Lower lobe of right lung (tissue), 2 donors: Measurements from ENCODE around the gene HARBI1. TPM values are rescaled to one million over a fixed set of nuclear protein-coding genes. Genes with fewer than 3 reads are reported as not detected.

ENCODE experiments used
- ATAC-seq, 2 donors: fragments of 200-7000 bp; cut with Tn5 transposase; one replicate each; pipeline ENCODE4 v1.9.1; 2020 to 2022; ENCODE audit warnings: mild to moderate bottlenecking in 2 of 2, moderate library complexity in 2 of 2
- DNase-seq: peaks from one replicate; pipeline ENCODE4 v3.0.0-alpha.2; 2020
- H3K27ac ChIP-seq: fragments of 200-600 bp; one replicate; pipeline ENCODE4 v1.8.0; 2022
- H3K27me3 ChIP-seq: fragments of 200-600 bp; one replicate; pipeline ENCODE4 v1.8.0; 2022; ENCODE audit warnings: low read depth
- H3K36me3 ChIP-seq: fragments of 200-600 bp; one replicate; pipeline ENCODE4 v1.8.0; 2022; ENCODE audit warnings: mild to moderate bottlenecking
- H3K4me1 ChIP-seq: fragments of 200-600 bp; one replicate; pipeline ENCODE4 v1.8.0; 2022
- H3K4me3 ChIP-seq: fragments of 200-600 bp; one replicate; pipeline ENCODE4 v1.8.0; 2022; ENCODE audit warnings: mild to moderate bottlenecking
- H3K9me3 ChIP-seq: fragments of 200-600 bp; one replicate; pipeline ENCODE4 v1.8.0; 2022
- intact Hi-C: fragments of 100-400 bp; cut with DNase I; formaldehyde crosslinking; loops from one replicate; pipeline ENCODE4 v1.11.0; 2022
- total RNA-seq: library from RNA; stranded (reverse); fragmentation: NEBNext Ultra II Directional; extraction: Animal tissue kit (Norgen Biotek cat#: 25700); gene quantifications from one replicate; pipeline ENCODE4 v1.2.1, GENCODE V29; 2021
- TF ChIP-seq, protein P1 (sequence below): fragments of 200-600 bp; IDR thresholded peaks from one replicate; pipeline ENCODE4 v1.8.0; 2022; ENCODE audit warnings: antibody characterized with exemption, mild to moderate bottlenecking
- donor health status: DM: no; HTN: yes; CAD: no; lungs with severe emphysema.

The HARBI1 gene
- total RNA-seq, 1 donor from 2014 or later = 6.3 TPM

DNA sequence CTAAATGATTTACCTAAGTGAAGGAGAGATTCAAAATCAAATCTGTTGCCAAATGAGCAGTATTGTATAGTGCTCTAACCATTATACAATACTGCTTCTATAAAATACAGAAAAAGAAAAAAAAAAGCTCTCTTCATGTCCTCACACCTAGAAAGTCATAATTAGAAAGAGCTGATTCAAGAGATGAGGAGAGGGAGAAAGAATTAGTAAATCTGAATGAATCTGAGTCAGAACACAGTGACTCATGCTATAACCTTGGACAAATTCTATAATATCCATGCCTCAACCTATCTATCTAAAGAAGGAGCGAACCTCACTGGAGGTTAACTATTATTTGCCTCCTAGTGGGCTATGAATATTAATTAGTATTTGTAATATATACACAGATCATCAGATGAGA lies 52.6 kb downstream of the HARBI1 start:
- Histone ChIP-seq H3K4me1 (peaks cover 21% of the 10 kb centered on the region), H3K4me3 (no peak overlapping the region), H3K9me3 (no peaks in the 10 kb centered on the region), H3K36me3 (no peaks in the 10 kb centered on the region), H3K27me3 (no peaks in the 10 kb centered on the region), H3K27ac (no peak overlapping the region)
- TF ChIP-seq, protein P1, sequence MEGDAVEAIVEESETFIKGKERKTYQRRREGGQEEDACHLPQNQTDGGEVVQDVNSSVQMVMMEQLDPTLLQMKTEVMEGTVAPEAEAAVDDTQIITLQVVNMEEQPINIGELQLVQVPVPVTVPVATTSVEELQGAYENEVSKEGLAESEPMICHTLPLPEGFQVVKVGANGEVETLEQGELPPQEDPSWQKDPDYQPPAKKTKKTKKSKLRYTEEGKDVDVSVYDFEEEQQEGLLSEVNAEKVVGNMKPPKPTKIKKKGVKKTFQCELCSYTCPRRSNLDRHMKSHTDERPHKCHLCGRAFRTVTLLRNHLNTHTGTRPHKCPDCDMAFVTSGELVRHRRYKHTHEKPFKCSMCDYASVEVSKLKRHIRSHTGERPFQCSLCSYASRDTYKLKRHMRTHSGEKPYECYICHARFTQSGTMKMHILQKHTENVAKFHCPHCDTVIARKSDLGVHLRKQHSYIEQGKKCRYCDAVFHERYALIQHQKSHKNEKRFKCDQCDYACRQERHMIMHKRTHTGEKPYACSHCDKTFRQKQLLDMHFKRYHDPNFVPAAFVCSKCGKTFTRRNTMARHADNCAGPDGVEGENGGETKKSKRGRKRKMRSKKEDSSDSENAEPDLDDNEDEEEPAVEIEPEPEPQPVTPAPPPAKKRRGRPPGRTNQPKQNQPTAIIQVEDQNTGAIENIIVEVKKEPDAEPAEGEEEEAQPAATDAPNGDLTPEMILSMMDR = no peak
- ATAC-seq (no peak), DNase-seq (no peak)
- intact Hi-C loops = no loop called here

DNA sequence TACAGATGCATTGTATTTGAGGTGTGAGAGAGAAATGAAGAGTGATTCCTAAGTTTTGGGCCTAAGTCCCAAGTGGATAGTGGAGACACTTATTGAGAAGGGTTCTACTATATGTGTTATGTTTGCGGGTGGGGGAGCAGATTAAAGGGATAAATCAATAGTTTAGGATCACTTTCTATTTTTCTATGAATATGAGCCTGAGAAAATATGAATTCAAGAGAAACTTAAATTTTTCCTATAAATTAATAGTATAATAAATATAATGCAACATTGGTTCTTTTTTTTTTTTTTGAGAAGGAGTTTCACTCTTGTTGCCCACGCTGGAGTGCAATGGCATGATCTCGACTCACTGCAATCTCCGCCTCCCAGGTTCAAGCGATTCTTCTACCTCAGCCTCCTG lies 54.5 kb downstream of the HARBI1 start:
- ATAC-seq (no peak), DNase-seq (no peak)
- intact Hi-C loops = no loop called here
- H3K36me3 ChIP-seq = no peaks in the 10 kb centered on the region
- H3K27me3 ChIP-seq = no peaks in the 10 kb centered on the region
- no peaks in the 10 kb centered on the region for H3K9me3 ChIP-seq
- TF ChIP-seq, protein P1 = no peak
- H3K27ac ChIP-seq = no peak overlapping the region
- H3K4me3 ChIP-seq = no peak overlapping the region
- H3K4me1 ChIP-seq = peaks cover 31% of the 10 kb centered on the region

DNA sequence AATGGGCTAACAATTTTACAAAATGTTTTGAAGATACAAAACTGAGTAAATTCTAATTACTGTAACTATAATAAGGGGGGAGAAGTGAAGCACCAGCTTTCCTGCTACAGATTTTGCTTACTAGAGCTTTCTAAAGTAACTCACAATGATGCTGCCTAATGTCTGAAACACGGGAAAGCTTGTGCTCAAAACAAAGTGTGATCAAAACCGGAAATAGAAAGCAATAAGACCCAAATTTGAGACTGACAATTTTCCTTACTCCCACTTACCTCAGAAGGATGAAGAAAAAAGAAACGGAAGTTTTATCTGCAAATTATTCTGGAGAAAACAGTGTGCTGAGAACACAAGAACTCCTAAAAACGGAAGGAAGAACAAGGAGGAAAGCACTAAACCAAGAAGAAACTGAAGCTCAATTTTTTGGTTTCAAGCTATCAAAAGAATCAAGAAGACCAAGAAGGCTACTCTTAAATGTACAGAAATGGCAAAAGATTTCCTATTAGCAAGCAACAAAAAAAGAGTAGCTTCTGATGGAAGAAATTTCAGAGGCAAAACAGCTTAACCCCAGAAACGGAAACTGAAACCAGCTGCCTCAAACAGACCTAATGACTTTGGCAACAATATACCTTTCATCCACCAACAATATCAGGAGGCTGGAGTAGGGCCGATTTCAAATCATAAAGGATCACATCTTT lies 56.6 kb downstream of the HARBI1 start:
- H3K4me1 ChIP-seq = peaks cover 48% of the 10 kb centered on the region
- peak overlapping the region; percentile 68 for H3K27ac ChIP-seq
- H3K36me3 ChIP-seq = no peaks in the 10 kb centered on the region
- intact Hi-C loops = no loop called here
- H3K27me3 ChIP-seq = no peaks in the 10 kb centered on the region
- TF ChIP-seq, protein P1 = no peak
- peak; percentile 67 to 72 for ATAC-seq
- peak overlapping the region; percentile 45 for H3K4me3 ChIP-seq
- no peaks in the 10 kb centered on the region for H3K9me3 ChIP-seq
- no peak for DNase-seq

DNA sequence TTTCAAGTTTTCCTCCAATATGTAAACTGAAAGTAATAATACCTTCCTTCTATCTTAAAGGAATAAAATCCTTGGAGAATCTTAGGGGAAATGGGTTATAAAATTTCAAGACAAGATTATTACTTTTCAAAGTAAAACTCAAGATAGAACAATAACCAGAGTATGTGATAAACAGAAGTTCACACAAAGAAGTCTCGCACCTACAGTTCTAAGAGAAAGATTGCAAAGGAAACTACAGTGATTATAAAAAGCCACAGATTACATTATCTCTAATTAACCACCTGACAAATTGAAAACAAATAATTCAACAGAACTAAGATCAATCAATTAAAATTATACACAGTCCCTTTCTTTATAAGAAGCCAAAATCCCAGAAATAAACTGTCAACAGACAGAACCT lies 57.2 kb downstream of the HARBI1 start:
- peaks cover 54% of the 10 kb centered on the region for H3K4me1 ChIP-seq
- no peaks in the 10 kb centered on the region for H3K9me3 ChIP-seq
- H3K36me3 ChIP-seq = no peaks in the 10 kb centered on the region
- ATAC-seq = no peak
- H3K4me3 ChIP-seq = peak overlapping the region; percentile 45
- intact Hi-C loops = no loop called here
- TF ChIP-seq, protein P1 = no peak
- peak overlapping the region; percentile 68 for H3K27ac ChIP-seq
- DNase-seq = no peak
- no peaks in the 10 kb centered on the region for H3K27me3 ChIP-seq

DNA sequence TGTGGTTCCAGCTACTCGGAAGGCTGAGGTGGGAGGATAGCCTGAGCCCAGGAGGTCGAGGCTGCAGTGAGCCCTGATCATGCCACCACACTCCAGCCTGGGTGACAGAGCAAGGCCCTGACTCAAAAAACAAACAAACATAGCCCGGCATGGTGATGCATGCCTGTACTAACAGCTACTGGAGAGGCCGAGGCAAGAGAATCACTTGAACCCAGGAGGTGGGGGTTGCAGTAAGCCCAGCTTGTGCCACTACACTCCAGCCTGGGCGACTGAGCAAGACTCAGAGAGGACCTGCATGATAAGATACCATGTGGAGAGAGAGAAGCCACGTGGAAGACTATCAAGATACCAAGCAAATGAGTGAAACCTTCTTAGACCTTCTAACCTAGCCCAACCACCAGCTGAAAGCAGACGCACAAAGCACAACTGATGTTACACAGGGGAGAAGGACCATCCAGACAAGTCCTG lies 59.3 kb downstream of the HARBI1 start:
- TF ChIP-seq, protein P1 = no peak
- H3K36me3 ChIP-seq = no peaks in the 10 kb centered on the region
- no peaks in the 10 kb centered on the region for H3K9me3 ChIP-seq
- H3K27ac ChIP-seq = peak overlapping the region; percentile 4
- no peak for DNase-seq
- no peaks in the 10 kb centered on the region for H3K27me3 ChIP-seq
- H3K4me3 ChIP-seq = no peak overlapping the region
- peaks cover 74% of the 10 kb centered on the region for H3K4me1 ChIP-seq
- ATAC-seq = peak; percentile 57 to 60
- intact Hi-C loops = no loop called here
